K562 (cell line): ENCODE results near the gene ST6GALNAC1. TPM values are rescaled to one million over a fixed set of nuclear protein-coding genes. Genes with fewer than 3 reads are reported as not detected.

ENCODE experiments used
- ATAC-seq: fragments of 200-7000 bp; cut with Tn5 transposase; 3 replicates; pipeline ENCODE4 v1.9.1; 2020; ENCODE audit warnings: moderate library complexity
- BruUV-seq: library from RNA; stranded (reverse); fragments of 400-500 nt; replicated peaks from 2 replicates; lab custom pipeline; 2021; lab: Mats Ljungman, UMichigan
- CTCF ChIA-PET: fragments of 300-600 bp; formaldehyde crosslinking; extraction: SDS; loops from one replicate; lab custom pipeline; 2021; ENCODE audit warnings: low intra/inter-chr PET ratio; lab: Yijun Ruan, JAX
- POLR2A ChIA-PET: fragments of 300-600, 350-650 bp; sonication (Branson Sonifier 250); formaldehyde crosslinking; extraction: SDS; loops from one replicate; lab custom pipeline; 2021; ENCODE audit warnings: antibody characterized with exemption, inconsistent platforms; lab: Yijun Ruan, JAX
- DNase-seq, 4 experiments: peaks; one replicate each; pipeline versions ENCODE4 v3.0.0 to v3.0.0-alpha.2; 2011 to 2018; ENCODE audit warnings: low spot score in 3 of 4, mixed read lengths in 3 of 4; ENCODE audit errors: extremely low read depth in 1 of 4
- FAIRE-seq: peaks from 2 replicates; lab custom pipeline; 2011; peaks lifted over from hg19 to GRCh38; lab: Jason Lieb, UNC
- H2AFZ ChIP-seq: 2 replicates; pipeline ENCODE4 v1.6.0; 2011; ENCODE audit warnings: low read depth, low read length, control low read depth, inconsistent platforms
- H3K27ac ChIP-seq: fragments of 200-600 bp; 3 replicates; pipeline ENCODE4 v1.8.0; 2011; ENCODE audit warnings: low read depth, mild to moderate bottlenecking, control low read depth, inconsistent platforms, low read length, moderate library complexity, mixed read lengths; ENCODE audit errors: extremely low read depth
- H3K27me3 ChIP-seq, 2 experiments: fragments of 300-600 bp in 1 of 2; 2 replicates in 1 of 2; 3 replicates in 1 of 2; pipeline versions ENCODE4 v1.6.0 to v1.8.0; 2011; ENCODE audit warnings: inconsistent platforms in 2 of 2, low read length in 2 of 2, mild to moderate bottlenecking in 1 of 2, mixed read lengths in 1 of 2, moderate library complexity in 1 of 2; ENCODE audit not compliant: control insufficient read depth in 2 of 2, insufficient read depth in 2 of 2
- H3K36me3 ChIP-seq: fragments of 300-600 bp; 3 replicates; pipeline ENCODE4 v1.8.0; 2011; ENCODE audit warnings: mild to moderate bottlenecking, low read length, inconsistent platforms; ENCODE audit not compliant: control insufficient read depth, insufficient read depth
- H3K4me1 ChIP-seq, 2 experiments: fragments of 200-600 bp in 1 of 2; replicated peaks in 1 of 2; 2 replicates in 1 of 2; 3 replicates in 1 of 2; pipeline versions ENCODE4 v1.5.1 to v1.8.0; 2011; ENCODE audit warnings: inconsistent platforms in 2 of 2, low read length in 2 of 2, mild to moderate bottlenecking in 1 of 2, mixed read lengths in 1 of 2, moderate library complexity in 1 of 2; ENCODE audit not compliant: control insufficient read depth in 2 of 2, insufficient read depth in 2 of 2
- H3K4me2 ChIP-seq: 2 replicates; pipeline ENCODE4 v1.6.1; 2011; ENCODE audit warnings: low read length, control low read depth, inconsistent platforms, mixed read lengths; ENCODE audit not compliant: insufficient read depth
- H3K4me3 ChIP-seq: fragments of 200-600 bp; sonication (generic), shearing (Covaris generic); 2 replicates; pipeline ENCODE4 v1.5.1; 2016; ENCODE audit warnings: control low read depth, inconsistent platforms
- H3K79me2 ChIP-seq: fragments of 200-600 bp; 3 replicates; pipeline ENCODE4 v1.8.0; 2011; ENCODE audit warnings: low read length, inconsistent platforms; ENCODE audit not compliant: control insufficient read depth, insufficient read depth
- H3K9ac ChIP-seq, 2 experiments: 2 replicates each; pipeline versions ENCODE4 v1.6.0 to v1.6.1; 2011; ENCODE audit warnings: low read depth in 2 of 2, low read length in 2 of 2, control low read depth in 1 of 2, inconsistent platforms in 1 of 2, mild to moderate bottlenecking in 1 of 2, mixed read lengths in 1 of 2; ENCODE audit not compliant: insufficient read depth in 1 of 2
- H3K9me1 ChIP-seq: one replicate; pipeline ENCODE4 v1.6.0; 2011; ENCODE audit warnings: inconsistent platforms, mild to moderate bottlenecking, low read length, moderate library complexity; ENCODE audit not compliant: control insufficient read depth, insufficient read depth
- H3K9me3 ChIP-seq: replicated peaks from 2 replicates; pipeline ENCODE4 v1.5.1; 2011; ENCODE audit warnings: low read depth, low read length, inconsistent platforms; ENCODE audit not compliant: control insufficient read depth, insufficient read depth
- H4K20me1 ChIP-seq: replicated peaks from 2 replicates; pipeline ENCODE4 v1.6.1; 2011; ENCODE audit warnings: low read length, inconsistent platforms, mixed read lengths; ENCODE audit not compliant: control insufficient read depth, insufficient read depth
- ATF1 ChIP-seq, 2 experiments: fragments of 450-650 bp in 1 of 2; IDR thresholded peaks; 2 replicates each; pipeline ENCODE4 v1.6.1; 2016; ENCODE audit warnings: missing compliant biosample characterization in 1 of 2, missing genetic modification characterization in 1 of 2
- BHLHE40 ChIP-seq: IDR thresholded peaks from 2 replicates; pipeline ENCODE4 v1.6.1; 2011; ENCODE audit warnings: low read length, improper control_type of control experiment
- CBFA2T2 ChIP-seq: fragments of 450-650 bp; conservative IDR thresholded peaks from 2 replicates; pipeline ENCODE4 v1.6.1; 2017; ENCODE audit warnings: mild to moderate bottlenecking
- CHD2 ChIP-seq: IDR thresholded peaks from 2 replicates; pipeline ENCODE4 v1.6.1; 2011; ENCODE audit warnings: low read depth, low read length
- GATAD2A ChIP-seq: fragments of 450-650 bp; IDR thresholded peaks from 2 replicates; pipeline ENCODE4 v1.6.1; 2017
- GTF3C2 ChIP-seq: IDR thresholded peaks from 3 replicates; pipeline ENCODE4 v1.6.1; 2011; ENCODE audit warnings: borderline replicate concordance, mild to moderate bottlenecking, moderate library complexity; ENCODE audit not compliant: insufficient read length; ENCODE audit errors: extremely low read depth
- MAZ ChIP-seq, 2 experiments: fragments of 450-650 bp in 1 of 2; sonication (generic) in 1 of 2; formaldehyde crosslinking; IDR thresholded peaks in 1 of 2; conservative IDR thresholded peaks in 1 of 2; 2 replicates each; pipeline versions ENCODE4 v1.4.0 to v1.5.0; 2020; ENCODE audit warnings: mild to moderate bottlenecking in 1 of 2, missing genetic modification reagents in 1 of 2
- MEF2A ChIP-seq: IDR thresholded peaks from 2 replicates; pipeline ENCODE4 v1.6.1; 2011; ENCODE audit warnings: low read depth, mild to moderate bottlenecking, low read length, moderate library complexity; ENCODE audit not compliant: control insufficient read depth
- MTA3 ChIP-seq: fragments of 450-650 bp; formaldehyde crosslinking; IDR thresholded peaks from 2 replicates; pipeline ENCODE4 v1.6.1; 2017; ENCODE audit warnings: mild to moderate bottlenecking, borderline replicate concordance
- RBFOX2 ChIP-seq: fragments of 200-400 bp; formaldehyde crosslinking; IDR thresholded peaks from 2 replicates; pipeline ENCODE4 v1.6.1; 2017; ENCODE audit warnings: low read depth, mild to moderate bottlenecking, low read length, moderate library complexity
- ZNF197 ChIP-seq: fragments of 200-800 bp; sonication (Bioruptor generic); IDR thresholded peaks from 2 replicates; pipeline ENCODE4 v1.6.1; 2016; ENCODE audit warnings: low read depth, missing genetic modification characterization, missing compliant biosample characterization
- ZNF347 ChIP-seq: fragments of 450-650 bp; formaldehyde crosslinking; IDR thresholded peaks from 2 replicates; pipeline ENCODE4 v1.4.0; 2020; ENCODE audit warnings: low read depth, mild to moderate bottlenecking, moderate library complexity
- ZNF551 ChIP-seq: fragments of 250-450 bp; sonication (Bioruptor Pico); IDR thresholded peaks from 2 replicates; pipeline ENCODE4 v1.5.0; 2021; ENCODE audit warnings: mild to moderate bottlenecking, moderate library complexity
- ZNF699 ChIP-seq: fragments of 250-450 bp; sonication (Bioruptor Pico); IDR thresholded peaks from 2 replicates; pipeline ENCODE4 v1.8.0; 2021; ENCODE audit warnings: mild to moderate bottlenecking, moderate library complexity; ENCODE audit not compliant: insufficient replicate concordance
- WGBS: fragments of 100-300 bp; shearing (Covaris generic); methylation state at CpG from one replicate; pipeline ENCODE4 v1.1.6; 2016; ENCODE audit warnings: low coverage, mixed read lengths; ENCODE audit not compliant: insufficient coverage; ENCODE audit errors: missing lambda C conversion rate; 5-methylcytosine and 5-hydroxymethylcytosine counted together
- in situ Hi-C: fragments of 300-500 bp; cut with MboI; formaldehyde crosslinking; loops from 4 replicates; pipeline ENCODE4 v1.15.0; 2018; ENCODE audit warnings: inconsistent platforms, mixed read lengths
- intact Hi-C: fragments of 100-400 bp; cut with micrococcal nuclease; formaldehyde crosslinking; loops from 2 replicates; pipeline ENCODE4 v1.14.2; 2022
- polyA plus RNA-seq, 8 experiments: library from polyadenylated mRNA; depleted of rRNA in 4 of 8; stranded (reverse) in 5 of 8; unstranded in 3 of 8; fragments of >200 nt; fragmentation: Nextera tagmentation in 2 of 8; fragmentation: Illumina TruSeq in 1 of 8; extraction: Ambion mirVana in 2 of 8; extraction: Trizol in 1 of 8; gene quantifications; 2 replicates each; pipeline versions ENCODE4 v1.2.1 to v1.2.3, GENCODE V29; 2011 to 2014; ENCODE audit warnings: inconsistent platforms in 1 of 8, missing spikeins in 1 of 8
- total RNA-seq, 7 experiments: library from RNA; depleted of rRNA in 6 of 7; stranded (reverse); fragments of >200 nt in 6 of 7; fragmentation: Illumina TruSeq in 2 of 7; extraction: Trizol in 2 of 7; gene quantifications; 2 replicates each; pipeline versions ENCODE4 v1.2.1 to v1.2.3, GENCODE V29; 2011 to 2021; ENCODE audit warnings: low replicate concordance in 1 of 7
- TF ChIP-seq, protein P1 (sequence below): sonication (generic); formaldehyde crosslinking; IDR thresholded peaks from 2 replicates; pipeline ENCODE4 v1.8.1; 2023; ENCODE audit warnings: mild to moderate bottlenecking, missing genetic modification reagents, moderate library complexity

The ST6GALNAC1 gene
- total and polyA plus RNA-seq, 9 of the 15 experiments (the other 6 are each of a cell fraction or from before 2014, with no cell fraction given): 20.6 to 68.4 (median 50.5) TPM

DNA sequence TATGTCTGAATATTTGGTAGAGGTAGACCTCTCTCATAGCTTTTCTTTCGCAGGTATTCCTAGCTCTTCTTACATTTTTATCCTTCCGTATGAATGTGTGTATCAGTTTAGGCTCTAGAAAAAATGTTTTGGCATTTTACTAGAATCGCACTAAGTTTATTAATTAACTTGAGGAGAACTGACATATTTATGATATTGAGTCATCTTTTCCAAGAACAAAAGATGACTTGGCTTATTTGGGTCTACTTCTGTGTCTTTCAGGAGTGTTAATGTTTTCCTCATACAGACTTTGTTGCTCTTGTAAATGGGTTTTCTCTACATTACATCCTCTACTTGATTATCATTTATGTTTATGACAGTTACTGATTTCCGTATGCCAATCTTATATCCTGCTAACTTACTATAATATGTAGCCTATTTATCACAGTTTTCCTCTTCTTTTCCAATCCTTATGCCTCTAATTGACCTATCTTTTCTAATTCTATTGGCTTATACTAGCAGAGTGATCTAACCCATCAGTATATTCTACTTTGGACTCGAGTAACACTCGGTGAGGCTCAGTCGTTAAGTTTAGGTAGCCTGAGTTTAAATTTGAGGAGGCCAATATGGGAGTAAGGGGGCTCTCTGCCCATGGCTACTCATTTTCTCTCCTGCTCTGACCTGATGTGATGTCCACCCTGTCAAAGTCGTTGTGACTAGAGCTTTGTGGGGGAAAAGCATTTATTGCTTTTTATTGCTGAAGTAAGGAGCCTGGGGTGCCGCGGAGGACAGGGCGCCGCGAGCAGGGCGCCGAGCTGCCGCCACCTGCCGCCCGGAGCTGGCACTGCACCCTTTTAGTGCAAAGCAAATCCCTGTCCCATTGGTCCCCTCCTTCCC, 20.0 kb downstream of the ST6GALNAC1 start:
- Histone ChIP-seq H3K9ac (peak overlapping the region; percentile 43 to 66; a peak in 2 of 4 replicates), H3K9me3 (no peaks in the 10 kb centered on the region), H3K36me3 (peaks cover 38% of the 10 kb centered on the region), H3K79me2 (no peaks in the 10 kb centered on the region), H2AFZ (peak overlapping the region; percentile 76), H3K9me1 (no peaks in the 10 kb centered on the region), H3K4me2 (peak overlapping the region; percentile 54), H3K4me1 (peaks cover 5 to 8% of the 10 kb centered on the region in 2 experiments; a peak in 4 of 5 replicates), H3K27me3 (no peaks in the 10 kb centered on the region), H3K4me3 (no peak overlapping the region), H3K27ac (peak overlapping the region; percentile 54; the same call in 2 of the 3 replicates), H4K20me1 (no peaks in the 10 kb centered on the region)
- in situ Hi-C loops (loop anchor here (5.0 kb wide), 1 partner anchor 101 kb away; no protein-coding TSS in a partner anchor), intact Hi-C loops (loop anchor here (1.0 to 5.0 kb wide), 2 partner anchors 59 to 65 kb away; no protein-coding TSS in a partner anchor)
- ChIA-PET CTCF (interaction anchor here (0.6 to 2.6 kb wide), 8 partner anchors 50 to 539 kb away, joined by 3 to 19 read pairs (median 4); no protein-coding TSS in a partner anchor), POLR2A (interaction anchor here (0.6 to 4.3 kb wide), 19 partner anchors 8 to 1713 kb away, joined by 3 to 33 read pairs (median 5); a partner anchor contains a TSS)
- peak; percentile 74 to 84 (median 78) for DNase-seq
- TSS peak; percentile 16 for BruUV-seq
- ATAC-seq: peak; percentile 95
- WGBS: 19% methylated on average over 18 of the region's 18 CpGs
- peak; percentile 87 for FAIRE-seq
- TF ChIP-seq MAZ (CRISPR knock-in tag; conservative IDR thresholded peaks at IDR 0.05 in 1 of 2, IDR thresholded peaks at IDR 0.05 in 1 of 2): peak in 1 of 2 experiments; percentile 40; a peak in 1 of 4 replicates
- peak; percentile 62; the same call in 1 of the 2 replicates for TF ChIP-seq MTA3
- TF ChIP-seq RBFOX2: peak; percentile 53
- no peak for TF ChIP-seq ZNF551
- TF ChIP-seq, protein P1, sequence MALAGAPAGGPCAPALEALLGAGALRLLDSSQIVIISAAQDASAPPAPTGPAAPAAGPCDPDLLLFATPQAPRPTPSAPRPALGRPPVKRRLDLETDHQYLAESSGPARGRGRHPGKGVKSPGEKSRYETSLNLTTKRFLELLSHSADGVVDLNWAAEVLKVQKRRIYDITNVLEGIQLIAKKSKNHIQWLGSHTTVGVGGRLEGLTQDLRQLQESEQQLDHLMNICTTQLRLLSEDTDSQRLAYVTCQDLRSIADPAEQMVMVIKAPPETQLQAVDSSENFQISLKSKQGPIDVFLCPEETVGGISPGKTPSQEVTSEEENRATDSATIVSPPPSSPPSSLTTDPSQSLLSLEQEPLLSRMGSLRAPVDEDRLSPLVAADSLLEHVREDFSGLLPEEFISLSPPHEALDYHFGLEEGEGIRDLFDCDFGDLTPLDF (CRISPR knock-in tag): no peak
- peak; percentile 30; the same call in 1 of the 2 replicates for TF ChIP-seq CHD2
- TF ChIP-seq GTF3C2: no peak
- no peak for TF ChIP-seq MEF2A
- no peak for TF ChIP-seq GATAD2A
- TF ChIP-seq CBFA2T2: no peak
- TF ChIP-seq BHLHE40: 0 out of 2 replicates have a peak, but pooled peaks have one; percentile 26
- TF ChIP-seq ZNF699 (CRISPR knock-in tag): no peak
- TF ChIP-seq ZNF347 (CRISPR knock-in tag): no peak
- TF ChIP-seq ATF1 (CRISPR knock-in tag; IDR thresholded peaks at IDR 0.05): no peak
- TF ChIP-seq ATF1 (tag; IDR thresholded peaks at IDR 0.05): 0 out of 2 replicates have a peak, but pooled peaks have one; percentile 26
- TF ChIP-seq ZNF197 (CRISPR knock-in tag): no peak
